H1 (cell line): ENCODE results near the gene SPTB. TPM values are rescaled to one million over a fixed set of nuclear protein-coding genes. Genes with fewer than 3 reads are reported as not detected.

Experiments used
- CEBPB ChIP-seq: IDR thresholded peaks from 2 replicates; pipeline ENCODE4 v1.6.1; 2012; ENCODE audit warnings: low read depth, low read length
- CHD7 ChIP-seq: fragments of 300-600 bp; sonication (generic); IDR thresholded peaks from 2 replicates; pipeline ENCODE4 v1.7.1; 2012; ENCODE audit warnings: low read length, moderate library complexity, mild to moderate bottlenecking, inconsistent platforms; ENCODE audit not compliant: insufficient replicate concordance
- EGR1 ChIP-seq: IDR thresholded peaks from 2 replicates; pipeline ENCODE4 v1.6.1; 2011; ENCODE audit warnings: low read depth, low read length, borderline replicate concordance
- GTF2F1 ChIP-seq: IDR thresholded peaks from 2 replicates; pipeline ENCODE4 v1.6.1; 2012; ENCODE audit warnings: low read depth, low read length, improper control_type of control experiment, borderline replicate concordance
- HDAC2 ChIP-seq, 2 experiments: fragments of 300-600 bp in 1 of 2; sonication (generic) in 1 of 2; IDR thresholded peaks; 2 replicates each; pipeline ENCODE4 v1.6.1; 2011 to 2012; ENCODE audit warnings: low read depth in 2 of 2, low read length in 2 of 2, mild to moderate bottlenecking in 2 of 2, moderate library complexity in 2 of 2, borderline replicate concordance in 1 of 2, inconsistent platforms in 1 of 2
- RFX5 ChIP-seq: IDR thresholded peaks from 2 replicates; pipeline ENCODE4 v1.6.1; 2011; ENCODE audit warnings: low read depth, low read length, improper control_type of control experiment, borderline replicate concordance
- SIX5 ChIP-seq: IDR thresholded peaks from 2 replicates; pipeline ENCODE4 v1.6.1; 2011; ENCODE audit warnings: mild to moderate bottlenecking, low read depth, low read length
- SP2 ChIP-seq: IDR thresholded peaks from 2 replicates; pipeline ENCODE4 v1.6.1; 2012; ENCODE audit warnings: mild to moderate bottlenecking, low read length, inconsistent platforms
- SUZ12 ChIP-seq: fragments of 200-600 bp; sonication (generic); IDR thresholded peaks from 2 replicates; pipeline ENCODE4 v1.6.1; 2012; ENCODE audit warnings: mild to moderate bottlenecking, inconsistent platforms, low read length, moderate library complexity, mixed read lengths
- TCF12 ChIP-seq: IDR thresholded peaks from 2 replicates; pipeline ENCODE4 v1.6.1; 2011; ENCODE audit warnings: low read depth, mild to moderate bottlenecking, low read length
- polyA plus RNA-seq, 7 experiments: library from polyadenylated mRNA; depleted of rRNA in 3 of 7; stranded (reverse) in 5 of 7; unstranded in 2 of 7; fragments of >200 nt in 5 of 7; fragments of 200-250 nt in 2 of 7; gene quantifications; 1 replicate in 5 of 7; 2 replicates in 1 of 7; 4 replicates in 1 of 7; pipeline versions ENCODE4 v1.2.1 to v1.2.3, GENCODE V29; 2011 to 2013; ENCODE audit warnings: missing spikeins in 2 of 7, mixed read lengths in 2 of 7
- total RNA-seq: library from RNA; stranded (reverse); fragmentation: NEBNext Ultra II Directional; extraction: Animal tissue kit (Norgen Biotek cat#: 25700); gene quantifications from 2 replicates; pipeline ENCODE4 v1.2.1, GENCODE V29; 2021

SPTB gene
- total and polyA plus RNA-seq, 2 of the 8 experiments (the other 6 are each of a cell fraction or from before 2014, with no cell fraction given), result 0.30 to 2.4 TPM

- TF ChIP-seq CHD7, result no peak
- TF ChIP-seq HDAC2 (IDR thresholded peaks at IDR 0.05; ENCODE audit: borderline replicate concordance in 1 of 2, low read depth in 2 of 2, low read length in 2 of 2), result no peak
- TF ChIP-seq TCF12, result no peak
- TF ChIP-seq SIX5, result no peak
- no peak for TF ChIP-seq SP2
- no peak for TF ChIP-seq RFX5
- no peak for TF ChIP-seq EGR1
- no peak for TF ChIP-seq GTF2F1
- no peak for TF ChIP-seq CEBPB
- no peak for TF ChIP-seq SUZ12
Observed at GRCh38 chr14:64758691-64759554, 120.8 kb downstream of the SPTB start (continued).
